ENCODE measurements around the gene XIAP. TPM values are rescaled to one million over a fixed set of nuclear protein-coding genes. Genes with fewer than 3 reads are reported as not detected.

Gene XIAP
- total and polyA plus RNA-seq, 9 of the 15 experiments (the other 6 are each of a cell fraction or from before 2014, with no cell fraction given) = 5.7 to 40.5 (median 19.8) TPM

DNA sequence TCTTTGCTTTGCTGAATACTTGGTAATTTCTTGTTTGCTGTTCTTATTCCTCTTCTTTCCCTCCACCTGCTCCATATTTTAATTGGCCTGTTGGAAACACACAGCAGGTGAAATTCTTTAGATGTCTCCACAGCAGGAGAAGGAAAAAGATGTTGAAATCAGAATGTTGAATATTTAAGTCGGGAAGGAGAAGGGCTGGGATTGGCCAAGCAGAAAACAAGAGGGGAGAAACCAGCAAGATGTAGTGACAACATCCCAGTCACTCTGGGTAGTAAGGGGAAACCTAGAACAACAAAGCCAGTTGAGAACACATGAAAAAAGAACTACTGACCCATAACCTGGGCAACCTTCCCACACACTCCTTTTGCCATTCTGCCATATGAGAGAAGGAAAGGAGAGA lies 64.3 kb downstream of the XIAP start:
- intact Hi-C loops (cut with micrococcal nuclease) = no loop called here
- TF ChIP-seq ESRRB (CRISPR knock-in tag; IDR thresholded peaks at IDR 0.05; ENCODE audit: borderline replicate concordance) (no peak), ZNF778 (CRISPR knock-in tag; IDR thresholded peaks at IDR 0.05) (no peak), HNRNPK (IDR thresholded peaks at IDR 0.05; ENCODE audit: low read depth, low read length, poor library complexity, severe bottlenecking) (no peak), EGR1 (conservative IDR thresholded peaks at IDR 0.05) (no peak)
- TF ChIP-seq, protein P1, sequence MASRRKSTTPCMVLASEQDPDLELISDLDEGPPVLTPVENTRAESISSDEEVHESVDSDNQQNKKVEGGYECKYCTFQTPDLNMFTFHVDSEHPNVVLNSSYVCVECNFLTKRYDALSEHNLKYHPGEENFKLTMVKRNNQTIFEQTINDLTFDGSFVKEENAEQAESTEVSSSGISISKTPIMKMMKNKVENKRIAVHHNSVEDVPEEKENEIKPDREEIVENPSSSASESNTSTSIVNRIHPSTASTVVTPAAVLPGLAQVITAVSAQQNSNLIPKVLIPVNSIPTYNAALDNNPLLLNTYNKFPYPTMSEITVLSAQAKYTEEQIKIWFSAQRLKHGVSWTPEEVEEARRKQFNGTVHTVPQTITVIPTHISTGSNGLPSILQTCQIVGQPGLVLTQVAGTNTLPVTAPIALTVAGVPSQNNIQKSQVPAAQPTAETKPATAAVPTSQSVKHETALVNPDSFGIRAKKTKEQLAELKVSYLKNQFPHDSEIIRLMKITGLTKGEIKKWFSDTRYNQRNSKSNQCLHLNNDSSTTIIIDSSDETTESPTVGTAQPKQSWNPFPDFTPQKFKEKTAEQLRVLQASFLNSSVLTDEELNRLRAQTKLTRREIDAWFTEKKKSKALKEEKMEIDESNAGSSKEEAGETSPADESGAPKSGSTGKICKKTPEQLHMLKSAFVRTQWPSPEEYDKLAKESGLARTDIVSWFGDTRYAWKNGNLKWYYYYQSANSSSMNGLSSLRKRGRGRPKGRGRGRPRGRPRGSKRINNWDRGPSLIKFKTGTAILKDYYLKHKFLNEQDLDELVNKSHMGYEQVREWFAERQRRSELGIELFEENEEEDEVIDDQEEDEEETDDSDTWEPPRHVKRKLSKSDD (conservative IDR thresholded peaks at IDR 0.05; ENCODE audit: low read length) = no peak
- H4K20me1 ChIP-seq (replicated peaks; ENCODE audit: control insufficient read depth, insufficient read depth, low read length) = no peaks in the 10 kb centered on the region
- H3K9ac ChIP-seq (ENCODE audit: insufficient read depth in 1 of 2, low read depth in 2 of 2, low read length in 2 of 2) = no peak overlapping the region
- BruUV-seq (replicated peaks) = no TSS peak
- H3K4me2 ChIP-seq (ENCODE audit: insufficient read depth, low read length) = no peak overlapping the region
- ATAC-seq (no peak), DNase-seq (ENCODE audit: extremely low read depth in 1 of 4, low spot score in 3 of 4) (no peak), FAIRE-seq (no peak)
- no peak overlapping the region for H2AFZ ChIP-seq (ENCODE audit: low read depth, low read length)
- H3K4me1 ChIP-seq (replicated peaks in 1 of 2; ENCODE audit: control insufficient read depth in 2 of 2, insufficient read depth in 2 of 2, low read length in 2 of 2) = no peaks in the 10 kb centered on the region; a peak in 1 of 5 replicates
- H3K79me2 ChIP-seq (ENCODE audit: control insufficient read depth, insufficient read depth, low read length) = no peaks in the 10 kb centered on the region
- POLR2A ChIA-PET = no interaction called here
- CTCF ChIA-PET (ENCODE audit: low intra/inter-chr PET ratio) = no interaction called here
- H3K9me1 ChIP-seq (ENCODE audit: control insufficient read depth, insufficient read depth, low read length) = no peaks in the 10 kb centered on the region
- WGBS (ENCODE audit: insufficient coverage, low coverage, missing lambda C conversion rate) = 0% methylated on average over 1 of the region's 1 CpG
- no peak overlapping the region for H3K4me3 ChIP-seq
- H3K27me3 ChIP-seq (ENCODE audit: control insufficient read depth in 2 of 2, insufficient read depth in 2 of 2, low read length in 2 of 2) = no peaks in the 10 kb centered on the region; a peak in 1 of 5 replicates
- H3K36me3 ChIP-seq (ENCODE audit: control insufficient read depth, insufficient read depth, low read length) = no peaks in the 10 kb centered on the region
- no peak overlapping the region for H3K27ac ChIP-seq (ENCODE audit: extremely low read depth, low read depth, low read length)
- in situ Hi-C loops (cut with MboI) = no loop called here
- H3K9me3 ChIP-seq (replicated peaks; ENCODE audit: control insufficient read depth, insufficient read depth, low read depth, low read length) = no peaks in the 10 kb centered on the region
